LNCaP clone FGC (cell line): ENCODE data around the gene EHD4.

Experiments
- DNase-seq: peaks from one replicate; pipeline ENCODE4 v3.0.0-alpha.2; 2011; ENCODE audit warnings: low read depth
- H3K4me3 ChIP-seq: 2 replicates; pipeline ENCODE4 v1.5.1; 2011; ENCODE audit warnings: mild to moderate bottlenecking, low read depth, low read length, control low read depth
- CTCF ChIP-seq: IDR thresholded peaks from 2 replicates; pipeline ENCODE4 v1.5.1; 2012; ENCODE audit warnings: mild to moderate bottlenecking; ENCODE audit not compliant: control insufficient read depth, insufficient read depth; ENCODE audit errors: extremely low read depth

EHD4 gene

GRCh38 chr15:41896566-41896965 is 75.8 kb downstream of the EHD4 start:
- no peak for DNase-seq
- no peak overlapping the region for H3K4me3 ChIP-seq
- no peak for TF ChIP-seq CTCF

GRCh38 chr15:41895957-41896356 is 76.4 kb downstream of the EHD4 start:
- no peak overlapping the region for H3K4me3 ChIP-seq
- no peak for TF ChIP-seq CTCF
- no peak for DNase-seq

GRCh38 chr15:41895491-41895890 is 76.9 kb downstream of the EHD4 start:
- no peak overlapping the region for H3K4me3 ChIP-seq
- no peak for DNase-seq
- TF ChIP-seq CTCF: no peak

- H3K4me3 ChIP-seq: no peak overlapping the region
- DNase-seq: no peak
- TF ChIP-seq CTCF: no peak
These were observed 77.4 kb downstream of the EHD4 start for GRCh38 chr15:41894791-41895463.

- no peak overlapping the region for H3K4me3 ChIP-seq
- no peak for DNase-seq
- no peak for TF ChIP-seq CTCF
These were observed 78.0 kb downstream of the EHD4 start for GRCh38 chr15:41894251-41894790.

GRCh38 chr15:41893422-41894250 is 78.7 kb downstream of the EHD4 start, which contains the start of gene SPTBN5:
TSS of gene SPTBN5 (minus strand) at chr15:41894053. CDS start at chr15:41893497, 556 bp downstream.
- no peak for TF ChIP-seq CTCF
- H3K4me3 ChIP-seq: no peak within 1 kb of the TSS
- DNase-seq: no peak
